GM21786 (cell line): ENCODE measurements around the gene HEY2.
A peak's percentile ranks its signal among the peaks of the same experiment; 100 is the strongest.
"Not testable (repeated sequence)": the region's sequence is repeated elsewhere in the genome, so short reads cannot be mapped to it uniquely, and the experiment has no call there.

Experiments used
- ATAC-seq: cut with Tn5 transposase; IDR thresholded peaks from one replicate; pipeline ENCODE4 v1.9.1; 2021; ENCODE audit not compliant: unreplicated experiment

The HEY2 gene

DNA sequence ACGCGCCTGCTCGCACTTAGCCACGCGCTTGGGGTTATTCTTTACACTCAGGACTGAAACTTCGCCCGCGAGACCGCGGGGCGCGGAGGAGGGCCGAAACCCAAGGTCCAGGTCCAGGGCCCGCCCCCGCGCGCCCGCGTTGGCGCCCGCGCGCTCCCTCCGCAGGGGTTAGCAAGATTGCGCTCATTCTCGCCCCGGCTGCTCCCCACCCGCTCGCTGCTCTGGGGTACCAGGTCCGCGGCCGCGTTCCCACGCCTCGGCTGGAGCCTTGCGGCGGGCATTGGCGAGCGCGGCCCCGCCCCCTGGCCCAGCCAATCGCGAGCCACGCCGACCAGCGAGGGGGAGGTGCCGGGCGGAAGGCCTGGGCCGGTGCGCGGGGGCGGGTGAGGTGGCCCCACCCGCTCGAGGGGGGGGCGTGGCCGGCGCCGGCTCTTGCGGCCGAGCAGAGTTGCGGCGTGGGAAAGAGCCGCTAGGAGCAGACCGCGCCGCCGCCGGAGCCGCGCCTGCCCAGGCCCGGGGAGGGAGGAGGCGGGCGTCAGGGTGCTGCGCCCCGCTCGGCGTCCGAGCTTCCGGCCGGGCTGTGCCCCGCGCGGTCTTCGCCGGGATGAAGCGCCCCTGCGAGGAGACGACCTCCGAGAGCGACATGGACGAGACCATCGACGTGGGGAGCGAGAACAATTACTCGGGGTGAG, at the start of gene HEY2:
Gene HEY2 (plus strand): TSS at position 460 of the 692 bp plus-strand sequence. CDS start 145 bp downstream, at position 605.
- ATAC-seq: peak; percentile 85

DNA sequence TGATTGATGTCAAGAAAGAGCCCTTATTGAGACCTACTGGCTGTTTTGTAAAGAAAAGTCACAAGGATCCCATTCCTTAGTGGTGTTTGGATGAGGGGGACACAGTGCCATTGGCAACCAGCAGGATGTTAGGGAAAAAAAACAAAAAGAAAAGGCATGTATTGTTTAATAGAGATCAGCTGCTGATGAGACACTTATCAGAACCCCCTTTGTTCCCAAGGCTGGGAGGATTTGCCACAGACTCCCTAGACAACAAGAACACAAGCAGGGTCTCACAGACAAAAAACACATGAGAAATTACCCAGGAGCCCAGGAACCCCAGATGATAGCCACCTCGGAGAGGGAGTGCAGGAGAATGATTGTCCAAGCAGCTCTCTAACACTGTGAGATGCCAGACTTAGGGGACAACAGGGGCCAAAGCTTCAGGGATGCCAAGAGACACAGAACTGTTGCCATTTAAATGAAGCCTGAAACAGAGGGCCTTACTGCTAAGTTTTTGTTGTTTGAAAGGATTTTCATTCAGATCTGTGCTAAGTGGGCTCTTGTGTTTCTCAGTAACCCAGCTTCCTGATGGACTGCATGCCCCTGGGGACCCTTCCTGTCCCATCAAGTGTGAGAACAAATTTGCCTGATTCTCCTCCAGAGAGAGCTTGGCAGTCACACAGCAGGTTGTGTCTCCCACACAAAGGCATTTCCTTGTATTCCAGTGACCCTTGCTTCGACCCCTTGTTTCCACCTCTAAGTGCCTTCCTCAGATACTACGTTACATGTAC, 48.7 kb upstream of the HEY2 start:
- no peak for ATAC-seq

- ATAC-seq: no peak
Measured at GRCh38 chr6:125701354-125701668, 48.1 kb upstream of the HEY2 start.

- ATAC-seq: not testable (repeated sequence)
Measured at GRCh38 chr6:125703882-125704281, 45.5 kb upstream of the HEY2 start.

GRCh38 chr6:125707615-125708243, 41.7 kb upstream of the HEY2 start:
- no peak for ATAC-seq

DNA sequence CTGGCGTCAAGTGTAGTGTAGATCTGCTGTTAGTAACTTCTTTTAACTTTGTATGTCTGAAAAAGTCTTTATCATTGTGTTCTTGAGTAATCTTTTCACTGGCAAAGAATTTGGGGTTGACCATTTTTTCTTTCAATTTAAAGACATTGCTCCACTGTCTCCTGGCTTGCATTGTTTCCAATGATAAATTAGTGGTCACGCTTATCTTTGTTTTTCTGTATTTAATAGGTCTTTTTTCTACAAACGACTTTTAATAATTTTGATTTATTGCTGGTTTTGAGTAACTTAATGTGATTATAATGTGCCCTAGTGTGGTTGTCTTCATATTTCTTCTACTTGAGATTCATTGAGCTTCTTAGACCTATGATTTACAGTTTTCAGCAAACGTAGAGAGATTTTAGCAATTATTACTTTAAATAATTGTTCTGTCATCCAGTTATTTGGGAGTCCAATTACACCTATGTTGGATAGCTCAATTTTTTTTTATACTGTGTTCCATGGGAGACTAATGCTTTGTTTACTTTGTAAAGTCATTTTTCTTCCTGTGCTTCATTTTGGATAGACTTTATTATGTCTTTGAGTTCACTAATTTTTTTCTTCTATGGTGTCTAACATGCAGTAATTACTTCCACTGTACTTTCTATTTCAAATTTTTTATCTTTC, 38.3 kb upstream of the HEY2 start:
- no peak for ATAC-seq

DNA sequence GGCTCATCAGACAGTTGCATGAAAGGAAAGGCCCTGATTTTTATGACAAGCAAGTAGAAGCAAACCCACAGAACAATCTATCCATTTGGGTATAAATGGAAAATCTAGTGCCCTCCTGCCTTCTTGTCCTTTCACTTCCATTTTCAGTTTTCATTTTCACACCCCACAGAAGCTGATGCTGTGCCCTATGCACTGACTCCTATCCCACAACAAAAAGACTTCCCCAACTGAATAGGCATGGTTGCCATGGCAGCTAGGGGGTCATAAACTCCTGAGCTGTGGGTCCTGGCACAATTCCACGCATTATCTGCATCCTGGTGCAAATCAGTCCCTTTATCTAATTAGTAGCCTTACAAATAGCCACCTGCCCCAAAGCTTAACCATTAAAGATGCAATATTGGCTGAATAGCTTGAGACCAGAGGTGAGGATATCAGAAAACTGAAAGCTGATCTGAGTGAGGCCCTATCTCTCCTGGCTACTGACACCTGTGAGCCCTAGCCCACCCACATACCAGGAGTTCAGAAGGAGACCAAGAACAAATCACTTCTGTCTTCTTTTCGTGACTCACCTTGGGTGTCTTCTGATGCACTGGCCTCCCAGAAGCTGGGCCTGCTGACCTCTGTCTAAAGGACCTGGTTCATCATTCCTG, 34.9 kb upstream of the HEY2 start:
- ATAC-seq: peak; percentile 59

DNA sequence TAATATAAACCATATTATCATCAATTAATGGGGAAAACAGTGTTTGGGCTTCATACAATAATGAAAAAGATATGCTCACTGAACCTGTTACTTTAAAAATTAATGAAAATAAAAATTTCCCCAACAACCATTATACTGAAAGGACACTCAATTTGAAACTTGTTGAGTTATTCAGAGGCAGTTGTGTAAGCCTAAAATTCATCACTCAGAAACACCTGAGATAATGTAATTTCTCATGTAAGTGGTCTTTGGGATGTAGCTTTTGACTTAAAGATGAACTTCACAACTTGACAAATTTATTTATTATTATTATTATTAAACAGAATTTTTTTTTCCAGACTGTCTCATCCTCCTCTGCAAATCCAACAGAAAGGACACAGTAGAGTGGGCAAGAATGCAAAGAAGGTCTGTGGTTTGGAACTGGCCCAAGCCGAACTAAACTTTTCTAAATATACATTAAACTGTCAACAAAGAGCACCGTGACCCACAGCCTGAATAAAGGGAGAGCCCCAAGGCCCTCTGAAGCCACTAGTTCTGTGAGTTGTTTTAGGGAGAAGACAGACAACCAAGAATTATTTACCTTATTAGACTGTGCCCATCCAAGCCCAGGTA, 32.2 kb upstream of the HEY2 start:
- ATAC-seq: peak; percentile 84

- no peak for ATAC-seq
Measured at GRCh38 chr6:125718109-125718508, 31.3 kb upstream of the HEY2 start.

DNA sequence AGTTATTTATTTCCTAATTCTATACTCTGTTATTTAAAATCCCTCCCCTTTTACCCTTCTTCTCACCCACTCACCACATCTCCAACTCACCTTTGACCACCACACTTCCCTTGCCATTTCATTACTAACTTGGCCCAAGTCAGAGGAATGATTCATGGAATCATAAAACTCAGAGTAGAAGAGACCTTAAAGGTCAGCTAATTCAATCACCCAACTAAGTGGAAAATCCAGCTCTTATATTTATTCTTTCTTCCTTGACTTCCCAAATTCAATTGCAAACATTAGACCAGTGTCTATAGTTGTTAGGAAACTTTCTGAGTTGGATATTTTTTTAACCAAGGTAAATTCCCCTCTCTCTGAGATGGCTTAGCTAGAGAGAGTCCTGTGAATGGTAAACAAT, 26.5 kb upstream of the HEY2 start:
- ATAC-seq: no peak

DNA sequence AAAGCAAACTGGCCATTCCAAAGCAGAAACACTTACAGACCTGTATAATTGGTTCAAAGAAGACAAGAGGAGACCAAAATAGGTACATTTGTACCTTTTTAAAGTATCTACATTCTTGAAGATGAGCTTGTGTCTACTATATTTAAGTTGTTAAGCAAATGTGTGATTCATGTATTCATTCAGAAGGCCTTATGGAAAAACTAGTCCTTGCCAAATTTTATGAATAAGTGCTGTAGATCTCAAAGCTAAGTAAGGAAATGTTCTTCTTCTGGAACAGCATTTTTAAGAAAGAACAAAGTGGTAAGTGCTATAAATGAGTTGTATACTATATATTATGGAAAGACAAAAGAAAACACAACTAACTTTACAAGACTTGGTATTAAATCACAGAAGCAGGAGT, 22.2 kb upstream of the HEY2 start:
- ATAC-seq: no peak

GRCh38 chr6:125728739-125729138, 20.7 kb upstream of the HEY2 start:
- no peak for ATAC-seq

- ATAC-seq: no peak
Measured at GRCh38 chr6:125729983-125730382, 19.4 kb upstream of the HEY2 start.

- no peak for ATAC-seq
Measured at GRCh38 chr6:125732398-125732797, 17.0 kb upstream of the HEY2 start.

DNA sequence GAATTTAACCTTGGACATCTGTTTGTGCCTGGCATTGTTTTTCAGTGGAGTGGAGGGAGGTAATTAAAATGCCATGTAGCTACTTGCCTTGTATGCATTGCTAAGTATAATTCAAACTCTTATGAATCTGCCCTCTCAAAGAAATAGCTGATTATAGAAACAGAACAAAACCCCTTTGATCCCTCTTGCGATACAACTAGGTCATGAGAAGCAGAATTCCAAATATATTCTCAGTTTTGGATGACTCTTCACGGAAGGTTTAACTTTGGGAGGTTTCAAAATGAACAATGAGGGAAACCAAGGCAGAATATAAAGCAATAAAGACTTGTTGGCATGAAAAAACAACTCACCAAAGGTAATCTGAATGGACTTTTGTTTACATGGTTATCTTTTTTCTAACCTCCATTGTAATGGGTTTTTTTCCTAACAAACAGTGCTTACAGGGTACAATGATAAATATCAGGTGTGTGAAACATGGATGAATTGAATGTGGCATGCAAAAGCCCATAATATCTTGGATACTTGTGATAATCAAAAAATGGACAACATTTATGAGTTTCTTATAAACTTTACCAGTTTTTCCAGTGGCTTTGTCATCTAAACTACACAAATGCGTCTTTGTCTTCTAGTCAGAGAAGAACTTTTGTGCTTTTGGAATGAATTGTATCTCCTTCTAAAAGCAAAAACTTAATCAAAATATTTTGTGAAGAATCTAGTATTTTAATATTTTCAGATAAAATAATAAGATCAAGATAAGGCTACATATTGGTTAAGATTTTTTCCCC, 15.7 kb upstream of the HEY2 start:
- ATAC-seq: no peak

DNA sequence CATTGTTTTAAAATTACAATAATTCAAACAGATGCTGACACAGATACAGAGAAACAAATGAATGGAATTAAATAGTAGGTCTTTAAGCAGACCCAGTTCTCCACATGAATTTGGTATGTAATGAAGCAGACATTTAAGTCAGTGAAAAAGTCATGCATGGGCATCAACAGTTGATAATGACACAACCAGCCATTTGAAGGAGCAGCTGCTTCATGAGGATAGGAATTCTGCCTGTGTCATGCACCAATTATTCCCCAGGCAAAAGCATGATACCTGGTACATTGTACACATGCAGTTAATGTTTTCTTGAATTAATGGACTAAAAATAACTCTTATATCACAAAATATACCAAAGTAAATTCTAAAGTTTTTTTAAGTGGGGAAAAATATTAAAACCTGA, 11.2 kb upstream of the HEY2 start:
- ATAC-seq: no peak

DNA sequence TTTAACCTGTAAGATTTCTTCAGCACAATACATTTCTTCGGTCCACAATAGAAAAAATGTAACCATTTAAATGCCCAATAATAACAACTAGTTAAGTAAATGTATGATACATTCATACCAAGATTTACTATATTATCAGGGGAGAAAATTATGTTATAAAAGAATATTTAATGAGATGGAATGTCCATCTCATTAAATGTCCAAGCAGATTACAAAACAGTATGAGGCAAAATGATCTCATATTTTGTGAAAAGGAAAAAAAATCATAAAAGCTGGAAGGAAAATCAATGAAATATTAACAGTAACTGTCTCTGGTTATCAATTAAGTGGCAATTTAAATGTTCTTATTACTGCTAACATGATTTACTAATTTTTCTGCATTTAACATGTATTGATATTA, 10.1 kb upstream of the HEY2 start:
- no peak for ATAC-seq

DNA sequence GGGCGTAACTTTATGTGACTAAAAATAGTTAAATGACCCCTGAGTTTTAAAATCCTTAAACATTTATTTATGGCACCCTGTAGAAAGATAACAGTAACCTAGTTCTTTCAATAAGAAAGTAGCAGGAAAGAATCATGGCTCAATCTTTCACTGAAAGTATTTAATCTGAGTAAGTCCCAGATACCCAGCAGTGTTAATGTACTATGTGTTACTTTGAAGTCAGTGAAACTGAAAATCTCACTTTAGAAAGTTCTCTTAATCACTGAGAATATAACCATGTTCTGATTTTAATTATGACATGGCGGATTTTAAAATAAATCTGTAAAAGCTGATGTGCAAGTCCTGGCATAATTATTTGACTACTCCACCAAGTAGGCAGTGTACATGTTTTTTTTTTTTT, 8.1 kb upstream of the HEY2 start:
- no peak for ATAC-seq

DNA sequence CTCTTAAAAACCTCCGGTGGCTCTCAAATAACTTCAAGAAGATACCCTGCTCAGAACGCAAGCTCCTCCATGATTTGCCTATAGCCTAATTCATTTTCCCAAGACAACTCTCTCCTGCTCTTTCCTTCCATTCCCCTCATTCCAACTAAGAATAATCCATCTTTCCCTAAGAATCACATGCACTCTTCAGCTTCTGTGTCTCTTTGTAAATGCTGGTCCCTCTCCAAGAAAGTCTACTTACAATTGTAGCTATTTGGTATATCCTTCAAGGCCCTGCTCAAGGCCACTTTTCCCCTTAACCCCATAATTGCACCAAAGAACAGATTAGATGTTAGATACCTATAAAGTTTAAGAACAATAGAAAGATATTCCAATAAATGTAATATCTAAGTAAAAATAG, 7.4 kb upstream of the HEY2 start:
- ATAC-seq: no peak
